ENCODE measurements around the gene ANKRD27. TPM values are rescaled to one million over a fixed set of nuclear protein-coding genes. Genes with fewer than 3 reads are reported as not detected.

The ANKRD27 gene
- total RNA-seq, 1 donor from 2014 or later: 24.9 TPM

GRCh38 chr19:32692727-32693061 lies 17.7 kb upstream of the ANKRD27 start:
- H3K4me1 Mint-ChIP-seq: peaks cover 16% of the 10 kb centered on the region
- H3K27ac Mint-ChIP-seq: peak overlapping the region; percentile 79
- Histone ChIP-seq H3K79me2 (ENCODE audit: low read depth) (peaks cover 11% of the 10 kb centered on the region), H3K9ac (no peak overlapping the region), H3K4me3 (peak overlapping the region; percentile 44), H4K20me1 (ENCODE audit: low read depth) (no peaks in the 10 kb centered on the region), H2AFZ (replicated peaks) (peak overlapping the region; percentile 77), H3K9me3 (ENCODE audit: low read depth) (no peaks in the 10 kb centered on the region), H3F3A (ENCODE audit: low read depth) (no peaks in the 10 kb centered on the region), H3K4me2 (peak overlapping the region; percentile 72), H3K36me3 (no peaks in the 10 kb centered on the region), H3K27ac (no peak overlapping the region), H3K27me3 (peaks cover 26% of the 10 kb centered on the region), H3K4me1 (peaks cover 6% of the 10 kb centered on the region)
- peaks cover 10% of the 10 kb centered on the region for H3K9me3 Mint-ChIP-seq
- TF ChIP-seq EZH2 (IDR thresholded peaks at IDR 0.05) (no peak), EZH2phosphoT487 (IDR thresholded peaks at IDR 0.05) (no peak), CTCF (IDR thresholded peaks at IDR 0.05) (no peak)
- H3K36me3 Mint-ChIP-seq: peaks cover 10% of the 10 kb centered on the region
- peak overlapping the region; percentile 82 for H3K4me3 Mint-ChIP-seq
- H3K27me3 Mint-ChIP-seq (ENCODE audit: insufficient read depth, low read depth): peaks cover 21% of the 10 kb centered on the region
- no peak for DNase-seq (ENCODE audit: low spot score)

- peak overlapping the region; percentile 77 for H2AFZ ChIP-seq (replicated peaks)
- TF ChIP-seq CTCF (IDR thresholded peaks at IDR 0.05) (no peak), EZH2 (IDR thresholded peaks at IDR 0.05) (peak; percentile 51)
Observed at GRCh38 chr19:32691952-32692726, 17.2 kb upstream of the ANKRD27 start.

GRCh38 chr19:32691291-32691951 lies 16.4 kb upstream of the ANKRD27 start, which contains the start of gene NUDT19:
Gene NUDT19, plus strand, starts transcription at chr19:32691821. Its CDS starts 140 bp downstream, at chr19:32691961.
- Histone ChIP-seq H3K36me3 (no peaks in the 10 kb centered on the region), H3K9ac (no peak within 1 kb of the TSS), H3K4me1 (peaks cover 6% of the 10 kb centered on the region), H3K27ac (no peak within 1 kb of the TSS), H3K27me3 (peaks cover 26% of the 10 kb centered on the region), H2AFZ (replicated peaks) (peak within 1 kb of the TSS; percentile 77), H4K20me1 (ENCODE audit: low read depth) (no peaks in the 10 kb centered on the region), H3K4me3 (peak within 1 kb of the TSS; percentile 44), H3K79me2 (ENCODE audit: low read depth) (peaks cover 11% of the 10 kb centered on the region), H3K9me3 (ENCODE audit: low read depth) (no peaks in the 10 kb centered on the region), H3K4me2 (peak within 1 kb of the TSS; percentile 72), H3F3A (ENCODE audit: low read depth) (no peaks in the 10 kb centered on the region)
- TF ChIP-seq CTCF (IDR thresholded peaks at IDR 0.05) (no peak), EZH2 (IDR thresholded peaks at IDR 0.05) (no peak), EZH2phosphoT487 (IDR thresholded peaks at IDR 0.05) (no peak)
- H3K27ac Mint-ChIP-seq: no peak within 1 kb of the TSS
- peaks cover 24% of the 10 kb centered on the region for H3K27me3 Mint-ChIP-seq (ENCODE audit: insufficient read depth, low read depth)
- peaks cover 16% of the 10 kb centered on the region for H3K4me1 Mint-ChIP-seq
- peak within 1 kb of the TSS; percentile 82 for H3K4me3 Mint-ChIP-seq
- H3K36me3 Mint-ChIP-seq: peaks cover 6% of the 10 kb centered on the region
- DNase-seq (ENCODE audit: low spot score): peak; percentile 65
- H3K9me3 Mint-ChIP-seq: peaks cover 10% of the 10 kb centered on the region

More at GRCh38 chr19:32691952-32692726, 17.2 kb upstream of the ANKRD27 start:
- H3K36me3 Mint-ChIP-seq: peaks cover 6% of the 10 kb centered on the region
- H3K4me1 Mint-ChIP-seq: peaks cover 16% of the 10 kb centered on the region
- Histone ChIP-seq H3K9me3 (ENCODE audit: low read depth) (no peaks in the 10 kb centered on the region), H3F3A (ENCODE audit: low read depth) (no peaks in the 10 kb centered on the region), H3K27me3 (peaks cover 26% of the 10 kb centered on the region), H3K79me2 (ENCODE audit: low read depth) (peaks cover 11% of the 10 kb centered on the region), H3K9ac (no peak overlapping the region), H3K4me1 (peaks cover 6% of the 10 kb centered on the region), H3K4me2 (peak overlapping the region; percentile 72), H3K36me3 (no peaks in the 10 kb centered on the region), H3K4me3 (peak overlapping the region; percentile 44), H4K20me1 (ENCODE audit: low read depth) (no peaks in the 10 kb centered on the region), H3K27ac (no peak overlapping the region)
- peaks cover 22% of the 10 kb centered on the region for H3K27me3 Mint-ChIP-seq (ENCODE audit: insufficient read depth, low read depth)
- H3K27ac Mint-ChIP-seq: no peak overlapping the region
- H3K4me3 Mint-ChIP-seq: peak overlapping the region; percentile 82
- DNase-seq (ENCODE audit: low spot score): peak; percentile 73
- H3K9me3 Mint-ChIP-seq: peaks cover 10% of the 10 kb centered on the region
